SIG-M5 treated with dmso at 0.1 percent for 504 hours (cell line): Measurements from ENCODE around the gene WNT9A.

Source experiments
- DNase-seq: peaks from one replicate; lab custom pipeline; 2025; ENCODE audit not compliant: unreplicated experiment; lab: John Stamatoyannopoulos, UW

The WNT9A gene

GRCh38 chr1:227925582-227926198, 22.0 kb downstream of the WNT9A start:
- DNase-seq, result no peak

DNA sequence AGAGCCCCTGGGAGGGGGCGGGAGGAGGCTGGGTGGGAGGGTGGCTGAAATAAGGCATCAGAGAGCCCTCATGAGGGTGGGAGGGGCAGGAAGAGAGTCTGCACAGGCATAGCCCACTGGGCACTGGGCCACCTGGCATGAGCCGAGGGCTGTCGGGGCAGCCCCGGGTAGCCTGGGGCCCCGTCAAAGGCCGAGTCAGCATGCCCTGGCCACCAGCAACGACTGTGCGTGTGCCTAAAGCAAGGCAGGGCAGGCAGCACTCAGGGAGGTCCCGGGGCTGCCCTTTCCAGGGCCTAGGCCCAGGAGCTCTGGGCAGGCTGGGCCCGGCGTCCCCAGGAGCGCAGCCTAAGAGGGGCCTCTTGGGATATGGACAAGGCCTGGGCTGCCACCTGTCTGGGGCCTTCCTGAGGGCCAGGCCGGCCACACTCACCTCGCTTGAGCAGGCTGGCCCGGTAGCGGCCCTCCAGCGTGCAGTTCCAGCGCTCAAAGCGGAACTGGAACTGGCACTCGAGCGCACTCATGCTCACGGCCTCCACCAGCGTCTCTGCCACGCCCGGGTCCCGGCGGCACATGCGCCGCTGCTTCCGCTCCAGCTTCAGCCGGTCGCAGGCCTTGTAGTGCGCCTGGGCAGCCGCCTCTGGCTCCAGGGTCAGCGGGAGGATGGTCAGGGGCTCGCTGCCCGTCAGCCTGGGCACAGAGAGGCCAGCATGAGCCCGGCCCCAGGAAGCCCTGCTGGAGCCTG, 22.7 kb downstream of the WNT9A start:
- no peak for DNase-seq

- DNase-seq, result no peak
Measured at GRCh38 chr1:227924168-227924832, 23.4 kb downstream of the WNT9A start.

DNA sequence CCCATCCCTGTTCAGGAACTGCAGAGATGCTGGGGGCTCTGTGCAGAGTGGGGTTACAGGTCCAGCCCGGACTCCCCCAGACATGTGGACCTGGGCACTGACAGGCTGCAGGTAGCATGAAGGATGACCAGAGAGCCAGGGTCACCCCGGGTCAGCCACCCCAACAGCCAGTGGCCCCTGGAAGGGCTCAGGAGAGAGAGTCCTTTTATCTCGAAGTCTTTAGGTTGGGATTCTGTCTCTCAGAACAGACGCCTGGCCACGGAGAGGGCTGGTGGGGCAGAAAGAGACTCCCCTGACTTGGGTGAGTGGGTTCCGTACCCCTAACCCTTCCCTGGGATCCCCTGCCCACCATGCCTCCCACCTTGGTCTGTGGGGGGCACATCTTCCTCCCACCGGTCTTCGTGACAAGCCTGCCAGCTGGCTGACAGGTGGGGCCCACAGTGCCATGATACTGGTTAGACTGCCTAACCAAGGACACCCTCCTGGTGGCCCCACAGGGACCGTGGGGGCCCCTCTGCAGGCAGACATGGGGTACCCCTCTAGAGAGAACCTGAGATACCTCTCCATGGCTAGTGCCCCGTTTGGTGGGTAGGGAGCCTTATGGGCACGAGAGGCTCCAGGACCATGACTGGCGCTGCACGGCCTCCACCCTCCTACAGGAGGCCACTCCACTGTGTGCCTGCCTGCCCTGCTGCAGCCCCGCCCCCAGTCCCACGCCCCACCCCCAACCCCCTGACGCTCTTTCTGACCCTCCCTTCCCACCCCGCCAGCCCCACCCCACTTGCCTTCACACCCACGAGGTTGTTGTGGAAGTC, 24.2 kb downstream of the WNT9A start:
- no peak for DNase-seq

GRCh38 chr1:227922501-227923352, 25.0 kb downstream of the WNT9A start:
- DNase-seq, result no peak

GRCh38 chr1:227921461-227922185, 26.1 kb downstream of the WNT9A start:
- no peak for DNase-seq

GRCh38 chr1:227920896-227921295, 26.8 kb downstream of the WNT9A start:
- DNase-seq, result no peak

- no peak for DNase-seq
Measured at GRCh38 chr1:227920426-227920825, 27.3 kb downstream of the WNT9A start.

GRCh38 chr1:227919906-227920305, 27.8 kb downstream of the WNT9A start:
- no peak for DNase-seq

- DNase-seq, result no peak
Measured at GRCh38 chr1:227918736-227919135, 29.0 kb downstream of the WNT9A start.

- no peak for DNase-seq
Measured at GRCh38 chr1:227918083-227918700, 29.5 kb downstream of the WNT9A start.

GRCh38 chr1:227917081-227917950, 30.4 kb downstream of the WNT9A start:
- no peak for DNase-seq

- no peak for DNase-seq
Measured at GRCh38 chr1:227916655-227917054, 31.1 kb downstream of the WNT9A start.

DNA sequence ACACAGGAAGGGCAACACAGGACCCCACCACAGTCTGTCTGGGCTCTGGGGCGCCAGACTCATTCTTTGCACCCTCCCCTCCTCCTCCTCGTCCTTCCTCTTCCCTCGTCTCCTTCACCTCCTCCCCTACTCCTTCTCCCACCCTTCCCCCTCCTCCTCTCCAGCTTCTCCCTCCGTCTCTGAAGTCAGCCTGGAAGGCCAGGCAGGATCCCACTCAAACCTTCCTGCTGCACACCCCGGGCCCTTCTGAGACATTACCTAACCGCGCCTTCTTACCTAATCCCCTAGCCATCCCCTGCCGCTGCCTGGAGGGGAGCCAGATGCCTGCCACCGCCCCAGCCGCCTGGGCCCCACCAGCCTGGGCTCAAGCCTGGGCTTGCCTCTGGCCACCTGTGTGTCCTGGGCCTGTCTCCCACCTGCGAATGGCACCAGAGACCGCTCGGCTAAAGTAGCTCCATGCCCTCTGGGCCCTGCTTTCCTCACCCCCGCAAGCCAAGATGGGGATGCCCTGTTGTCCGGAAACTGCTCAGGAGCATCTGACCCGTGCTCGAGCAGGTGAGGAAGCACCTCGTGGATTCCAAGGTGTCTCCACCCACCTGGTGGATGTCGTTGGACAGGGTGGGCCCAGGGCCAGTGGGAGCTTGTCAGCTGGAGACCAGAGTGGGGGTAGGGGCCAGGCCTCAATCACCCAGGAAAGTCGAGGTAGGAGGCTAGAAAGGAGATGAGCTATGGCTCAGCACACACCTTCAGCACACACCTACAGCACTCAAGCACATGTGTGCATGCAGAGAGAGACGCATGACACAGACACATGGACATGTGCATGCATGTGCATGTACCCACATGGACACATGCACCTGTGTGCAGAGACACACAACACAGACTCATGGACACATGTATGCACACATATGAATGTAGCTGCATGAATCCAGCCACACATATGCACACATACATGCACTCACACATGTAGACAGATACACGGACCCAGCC, 31.9 kb downstream of the WNT9A start:
- DNase-seq, result no peak

DNA sequence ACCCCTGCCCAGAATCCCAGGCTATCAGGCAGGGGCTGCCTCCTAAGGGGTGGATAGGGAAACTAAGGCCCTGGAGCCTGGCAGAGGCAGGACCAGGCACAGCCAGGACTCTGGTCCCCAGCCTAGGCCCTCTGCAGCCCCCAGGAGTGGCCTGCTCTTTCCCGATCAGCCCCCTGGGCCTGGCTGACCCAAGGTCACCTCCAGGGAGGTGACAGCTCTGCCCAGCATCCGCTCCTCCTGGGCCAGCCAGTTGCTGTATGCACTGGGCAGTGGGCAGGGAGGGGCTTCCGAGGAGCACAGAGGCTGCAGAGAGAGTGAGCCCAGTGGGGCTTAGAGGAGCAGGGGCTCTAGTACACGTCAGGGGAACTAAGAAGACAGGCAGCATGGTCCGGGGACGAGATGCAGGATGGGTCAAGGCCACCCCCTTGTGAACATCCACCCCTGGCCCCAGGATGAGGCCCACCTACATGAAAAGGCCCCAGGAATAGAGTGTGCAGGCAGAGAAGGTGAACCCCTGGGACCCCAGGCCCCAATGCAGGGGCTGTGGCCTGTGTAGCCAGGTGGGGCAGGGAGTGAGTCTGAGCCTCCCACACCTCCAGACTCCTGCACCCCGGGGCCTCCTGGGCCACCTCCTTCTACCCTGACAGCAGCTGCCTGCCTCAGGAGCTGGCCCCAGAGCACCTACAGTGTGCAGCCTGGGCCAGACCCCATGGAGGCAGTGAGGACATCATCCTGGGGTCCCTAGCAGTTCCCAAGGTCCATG, 32.8 kb downstream of the WNT9A start:
- no peak for DNase-seq
